ENCODE results near the gene DNLZ.
A peak's percentile ranks its signal among the peaks of the same experiment; 100 is the strongest.

DNLZ gene

GRCh38 chr9:136343884-136344269, 19.7 kb downstream of the DNLZ start:
- no peak for DNase-seq (ENCODE audit: low read depth in 2 of 2)

- no peak for DNase-seq (ENCODE audit: low read depth in 2 of 2)
These were observed 20.2 kb downstream of the DNLZ start for GRCh38 chr9:136343121-136343883.

GRCh38 chr9:136342181-136343120, 21.1 kb downstream of the DNLZ start:
- peak; percentile 43 to 73 for DNase-seq (ENCODE audit: low read depth in 2 of 2)

GRCh38 chr9:136341769-136342168, 21.8 kb downstream of the DNLZ start:
- no peak for DNase-seq (ENCODE audit: low read depth in 2 of 2)

GRCh38 chr9:136341042-136341655, 22.4 kb downstream of the DNLZ start:
- DNase-seq (ENCODE audit: low read depth in 2 of 2) = no peak

GRCh38 chr9:136340356-136341041, 23.0 kb downstream of the DNLZ start:
- no peak for DNase-seq (ENCODE audit: low read depth in 2 of 2)

GRCh38 chr9:136339958-136340310, 23.6 kb downstream of the DNLZ start:
- no peak for DNase-seq (ENCODE audit: low read depth in 2 of 2)

- DNase-seq (ENCODE audit: low read depth in 2 of 2) = no peak
These were observed 24.2 kb downstream of the DNLZ start for GRCh38 chr9:136339173-136339957.

GRCh38 chr9:136338511-136338910, 25.0 kb downstream of the DNLZ start:
- no peak for DNase-seq (ENCODE audit: low read depth in 2 of 2)

GRCh38 chr9:136337416-136338395, 25.8 kb downstream of the DNLZ start:
- no peak for DNase-seq (ENCODE audit: low read depth in 2 of 2)

- no peak for DNase-seq (ENCODE audit: low read depth in 2 of 2)
These were observed 26.7 kb downstream of the DNLZ start for GRCh38 chr9:136336881-136337280.

GRCh38 chr9:136336156-136336870, 27.2 kb downstream of the DNLZ start:
- no peak for DNase-seq (ENCODE audit: low read depth in 2 of 2)

- DNase-seq (ENCODE audit: low read depth in 2 of 2) = no peak
These were observed 28.0 kb downstream of the DNLZ start for GRCh38 chr9:136335296-136336155.

- no peak for DNase-seq (ENCODE audit: low read depth in 2 of 2)
These were observed 29.0 kb downstream of the DNLZ start for GRCh38 chr9:136334541-136334940.

- DNase-seq (ENCODE audit: low read depth in 2 of 2) = no peak
These were observed 30.1 kb downstream of the DNLZ start for GRCh38 chr9:136333486-136333885.

GRCh38 chr9:136333045-136333444, 30.5 kb downstream of the DNLZ start:
- DNase-seq (ENCODE audit: low read depth in 2 of 2) = no peak

GRCh38 chr9:136332482-136332983, 31.0 kb downstream of the DNLZ start:
- no peak for DNase-seq (ENCODE audit: low read depth in 2 of 2)
